ENCODE data around the gene GTSE1.
"Not testable (repeated sequence)": the region's sequence is repeated elsewhere in the genome, so short reads cannot be mapped to it uniquely, and the experiment has no call there.

Gene GTSE1, protein sequence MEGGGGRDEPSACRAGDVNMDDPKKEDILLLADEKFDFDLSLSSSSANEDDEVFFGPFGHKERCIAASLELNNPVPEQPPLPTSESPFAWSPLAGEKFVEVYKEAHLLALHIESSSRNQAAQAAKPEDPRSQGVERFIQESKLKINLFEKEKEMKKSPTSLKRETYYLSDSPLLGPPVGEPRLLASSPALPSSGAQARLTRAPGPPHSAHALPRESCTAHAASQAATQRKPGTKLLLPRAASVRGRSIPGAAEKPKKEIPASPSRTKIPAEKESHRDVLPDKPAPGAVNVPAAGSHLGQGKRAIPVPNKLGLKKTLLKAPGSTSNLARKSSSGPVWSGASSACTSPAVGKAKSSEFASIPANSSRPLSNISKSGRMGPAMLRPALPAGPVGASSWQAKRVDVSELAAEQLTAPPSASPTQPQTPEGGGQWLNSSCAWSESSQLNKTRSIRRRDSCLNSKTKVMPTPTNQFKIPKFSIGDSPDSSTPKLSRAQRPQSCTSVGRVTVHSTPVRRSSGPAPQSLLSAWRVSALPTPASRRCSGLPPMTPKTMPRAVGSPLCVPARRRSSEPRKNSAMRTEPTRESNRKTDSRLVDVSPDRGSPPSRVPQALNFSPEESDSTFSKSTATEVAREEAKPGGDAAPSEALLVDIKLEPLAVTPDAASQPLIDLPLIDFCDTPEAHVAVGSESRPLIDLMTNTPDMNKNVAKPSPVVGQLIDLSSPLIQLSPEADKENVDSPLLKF

DNA sequence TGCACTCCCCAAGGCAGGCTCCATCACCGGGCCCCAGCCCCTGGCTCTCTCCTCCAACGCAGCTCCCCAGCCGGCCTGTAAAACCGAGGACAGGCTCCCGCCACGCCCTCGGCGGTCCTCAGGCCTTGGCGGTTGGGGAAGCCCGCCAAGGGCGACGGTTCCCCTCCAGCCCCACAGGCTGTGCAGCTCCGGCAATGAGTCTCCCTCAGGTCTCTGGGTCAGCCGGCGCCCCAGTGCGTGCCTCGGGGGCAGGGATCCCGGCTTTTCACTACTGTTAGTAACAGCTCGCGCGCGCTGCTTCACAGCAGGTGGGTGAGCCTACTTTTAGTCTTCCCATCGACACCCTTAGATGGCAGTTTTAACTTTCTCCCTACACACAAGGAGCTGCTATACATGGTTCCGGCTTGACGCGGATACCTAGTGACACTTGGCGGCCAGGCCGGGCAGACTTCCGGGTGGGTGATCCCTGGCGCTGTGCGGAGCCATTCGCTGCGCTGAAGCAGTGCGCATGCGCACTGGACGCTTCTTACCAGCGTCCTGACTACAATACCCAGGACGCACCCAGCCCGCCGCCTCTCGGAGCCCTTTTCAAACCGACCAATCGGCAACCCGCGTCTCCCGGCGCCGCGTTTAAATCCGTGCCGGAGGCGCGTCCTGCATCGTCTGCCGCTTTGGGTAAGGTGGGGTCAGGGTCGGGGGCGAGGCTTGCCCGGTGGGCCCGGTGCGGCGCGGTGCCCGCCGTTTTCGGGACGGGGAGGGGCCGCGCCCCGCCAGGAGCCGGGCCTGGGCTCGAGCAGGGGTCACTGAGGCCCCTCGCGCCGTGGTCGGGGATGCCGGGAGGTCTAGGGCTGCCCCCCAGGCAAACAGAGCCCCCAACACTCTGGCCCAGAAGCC is at the start of gene GTSE1:
Gene GTSE1, plus strand, starts transcription at position 614 of the 894 bp plus-strand sequence. CDS start 531 bp downstream, outside the sequence.
- peak within 1 kb of the TSS; percentile 51 to 73 (median 66) for H3K4me3 ChIP-seq

DNA sequence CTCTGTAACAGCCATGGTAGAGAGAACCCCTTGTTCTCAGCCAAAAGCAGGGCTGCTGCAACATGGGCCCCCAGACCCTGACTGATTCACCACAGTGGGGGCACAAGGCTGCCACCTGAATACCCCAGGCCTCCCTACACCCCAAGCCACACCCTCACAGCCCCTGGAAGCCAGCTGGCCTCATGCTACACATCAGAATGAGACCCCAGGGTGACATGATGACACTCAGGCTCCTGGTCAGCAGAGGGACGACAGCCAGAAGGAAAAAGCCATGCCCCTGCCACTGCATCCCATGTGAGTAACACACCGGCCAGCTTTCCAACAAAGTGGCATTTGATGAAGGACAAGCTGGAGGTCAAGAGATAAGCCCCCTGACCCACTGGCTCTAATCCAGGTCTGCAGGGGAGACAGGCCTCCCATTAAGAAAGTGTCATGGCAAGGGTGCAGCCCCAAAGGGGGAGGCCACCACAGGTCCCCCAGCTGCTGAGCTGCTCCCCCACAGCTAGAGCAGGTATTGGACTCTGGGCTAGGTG is 49.2 kb upstream of the GTSE1 start:
- no peak overlapping the region for H3K27ac ChIP-seq
- H3K4me3 ChIP-seq, result no peak overlapping the region

More for the DNA sequence above, at the start of gene GTSE1:
- H3K27ac ChIP-seq, result peak within 1 kb of the TSS; percentile 14 to 97 (median 93)

DNA sequence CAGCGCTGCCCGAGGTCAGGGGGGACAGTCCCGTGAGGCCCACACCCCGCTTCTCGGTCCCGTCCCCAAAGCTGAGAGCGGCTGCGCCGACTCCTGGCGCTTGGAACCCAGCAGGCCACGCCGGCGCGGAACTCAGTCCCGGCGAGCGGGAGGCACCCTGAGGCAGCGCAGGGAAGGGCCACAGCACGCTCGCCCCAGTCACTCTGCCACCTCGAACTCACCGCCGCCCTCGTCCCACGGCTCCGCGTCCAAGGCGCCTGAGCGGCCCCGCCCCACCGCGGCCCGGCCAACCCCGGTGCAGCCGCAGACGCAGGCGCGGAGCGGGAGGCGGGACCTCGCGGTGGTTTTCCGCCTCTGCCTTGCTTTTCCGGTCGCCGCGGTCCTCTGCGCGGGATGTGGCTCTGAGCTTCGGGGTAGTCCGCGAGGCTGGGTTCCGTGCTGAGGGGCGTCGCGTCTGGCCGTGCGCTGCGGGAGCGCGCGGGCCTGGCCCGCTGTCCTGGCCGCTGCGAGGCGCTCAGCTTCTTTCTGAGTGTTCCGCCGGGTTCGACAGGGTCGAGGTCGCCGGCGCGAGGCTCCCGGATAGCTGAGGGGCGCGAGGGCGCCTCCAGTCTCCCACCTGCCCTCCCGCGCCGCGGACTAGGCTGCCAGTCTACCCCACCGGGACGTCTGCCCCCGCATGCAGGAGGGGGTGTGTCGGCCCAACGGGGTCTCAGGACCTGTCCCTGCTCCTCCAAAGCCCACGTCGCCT is 46.5 kb upstream of the GTSE1 start, which contains the start of gene CDPF1:
Gene CDPF1, minus strand, starts transcription at position 259 of the 748 bp plus-strand sequence. CDS start 2,009 bp downstream, outside the sequence.
- Histone ChIP-seq H3K27ac (peak within 1 kb of the TSS; percentile 69 to 95 (median 89)), H3K4me3 (peak within 1 kb of the TSS; percentile 65 to 90 (median 82))

DNA sequence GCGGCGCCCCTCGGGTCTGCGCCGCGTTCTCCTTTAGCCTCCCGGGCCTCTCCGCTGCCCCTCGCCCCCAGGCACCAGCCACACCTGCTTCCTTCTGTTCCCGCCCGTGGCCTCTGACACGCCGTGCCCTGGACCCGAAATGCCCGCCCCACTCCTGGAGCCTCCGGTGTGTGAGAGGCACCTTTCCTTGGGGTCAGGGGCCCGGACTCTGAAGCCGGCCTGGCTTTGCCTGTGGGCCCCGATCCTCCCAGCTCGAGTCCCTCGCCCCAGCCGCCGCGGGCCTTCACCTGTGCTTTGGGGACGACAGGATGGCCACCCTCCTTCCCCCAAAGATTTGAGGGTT is 45.9 kb upstream of the GTSE1 start:
- peak overlapping the region; percentile 65 to 90 (median 82) for H3K4me3 ChIP-seq
- H3K27ac ChIP-seq, result peak overlapping the region in 20 of 21 experiments; percentile 71 to 95 (median 90)

DNA sequence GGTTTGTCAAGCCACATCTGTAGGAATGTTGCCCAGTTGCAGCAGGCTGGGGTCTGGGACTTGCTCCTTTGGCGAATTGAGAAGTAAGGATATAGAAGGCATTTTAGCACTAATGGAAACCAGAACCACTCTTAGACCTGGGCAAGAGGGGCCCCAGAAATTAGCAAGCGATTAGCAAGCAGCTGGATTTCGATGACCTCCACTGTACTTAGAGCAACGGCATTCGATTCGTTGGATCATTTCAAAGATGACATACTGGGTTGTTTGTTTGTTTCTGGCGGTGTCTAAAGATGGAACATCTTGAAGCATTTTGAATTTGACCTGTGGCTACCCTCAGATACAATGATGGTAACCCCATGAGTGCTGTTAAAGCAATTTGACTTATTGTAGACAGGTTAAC is 45.4 kb upstream of the GTSE1 start:
- H3K4me3 ChIP-seq, result peak overlapping the region in 5 of 7 experiments; percentile 77 to 90 (median 82)
- peak overlapping the region in 8 of 21 experiments; percentile 71 to 95 (median 90) for H3K27ac ChIP-seq

DNA sequence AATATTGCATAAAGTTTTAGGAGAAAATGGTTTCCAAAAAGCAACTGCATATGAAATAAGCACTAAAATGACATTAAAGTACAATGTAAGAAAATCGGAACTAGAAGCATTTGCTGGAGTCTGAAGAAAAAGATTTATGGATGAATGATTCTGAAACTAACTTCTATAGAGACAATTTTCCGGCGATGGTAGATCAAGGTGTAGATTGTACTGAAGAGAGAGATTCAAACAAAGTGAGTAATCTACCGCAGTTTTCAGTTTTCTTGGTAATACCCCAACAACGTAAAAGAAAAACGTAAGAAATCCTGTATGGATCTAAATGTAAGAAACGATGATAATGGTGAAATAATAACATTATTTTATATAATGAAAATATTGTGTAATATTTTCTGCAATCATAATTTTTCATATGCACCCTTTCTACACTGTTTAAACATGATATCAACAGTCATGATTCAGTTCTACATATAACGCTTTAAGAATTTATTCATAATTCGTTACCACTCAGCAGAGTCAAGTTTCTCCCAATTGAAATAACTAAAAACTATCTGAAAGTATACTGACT is 44.8 kb upstream of the GTSE1 start:
- Histone ChIP-seq H3K4me3 (no peak overlapping the region), H3K27ac (no peak overlapping the region)

DNA sequence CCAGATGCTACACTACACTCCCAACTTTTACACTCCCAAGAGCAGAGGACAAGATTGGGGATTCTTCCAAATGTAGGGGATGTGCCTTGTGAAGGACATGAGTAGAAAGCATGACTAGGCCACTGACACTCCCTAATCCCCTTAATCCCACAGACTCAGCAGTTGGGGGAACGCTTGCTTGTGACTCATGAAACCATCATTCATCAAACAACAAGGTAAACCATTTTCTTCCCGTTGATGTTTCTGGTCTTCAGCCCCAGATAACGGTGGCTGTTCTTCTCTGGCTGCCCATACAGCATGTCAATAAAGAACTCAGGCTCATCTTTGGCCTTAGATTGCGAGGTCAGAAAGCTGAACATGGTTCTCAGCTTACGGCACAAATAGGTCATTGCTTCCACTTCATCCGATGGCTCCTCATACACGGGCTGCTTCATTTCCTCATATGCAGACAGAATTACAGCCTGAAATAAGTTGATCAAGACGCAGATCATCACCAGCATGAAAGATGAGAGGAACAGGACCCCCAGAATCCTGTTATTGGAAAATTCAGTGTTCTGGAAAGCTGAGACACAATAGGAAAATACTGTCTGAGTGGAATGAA is 40.2 kb upstream of the GTSE1 start:
- Histone ChIP-seq H3K27ac (no peak overlapping the region), H3K4me3 (no peak overlapping the region)

DNA sequence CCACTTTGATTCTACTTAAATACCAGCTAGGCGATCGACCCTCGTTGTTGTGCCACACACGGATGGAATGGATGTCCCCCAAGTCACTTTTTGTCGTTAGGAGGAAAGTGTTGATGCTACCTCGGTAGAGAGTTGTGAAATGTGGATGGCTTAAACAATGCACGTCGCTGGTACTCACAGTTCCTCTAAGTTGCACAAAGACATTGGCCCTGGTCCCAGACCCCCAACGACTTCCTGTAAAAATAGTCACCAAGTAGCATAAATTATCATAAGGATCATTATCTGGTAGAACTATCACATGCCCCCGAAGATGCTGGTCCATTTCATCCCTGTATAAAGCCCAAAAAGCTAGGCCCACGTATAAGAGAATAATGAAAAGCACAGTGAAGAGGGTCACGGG is 37.3 kb upstream of the GTSE1 start:
- Histone ChIP-seq H3K4me3 (no peak overlapping the region), H3K27ac (no peak overlapping the region)

DNA sequence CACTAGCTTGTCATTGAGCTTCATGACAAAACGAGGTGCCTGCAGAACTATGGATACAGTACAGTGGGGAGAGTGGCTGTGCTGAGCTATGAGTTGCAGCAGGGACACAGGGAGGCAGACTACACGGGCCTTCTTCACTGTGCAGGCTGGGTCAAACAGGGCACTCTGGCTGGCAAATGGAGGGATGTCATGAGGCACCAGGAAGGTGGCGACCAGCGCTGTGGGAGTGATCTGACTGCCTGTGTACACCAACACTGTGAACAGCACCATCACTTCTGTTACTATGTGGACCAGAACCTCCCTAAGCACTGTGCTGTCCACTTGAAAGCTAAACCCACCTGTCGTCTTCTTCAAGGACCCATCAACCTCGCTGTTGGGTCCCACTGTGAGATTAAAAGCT is 36.6 kb upstream of the GTSE1 start:
- no peak overlapping the region for H3K27ac ChIP-seq
- H3K4me3 ChIP-seq, result no peak overlapping the region

DNA sequence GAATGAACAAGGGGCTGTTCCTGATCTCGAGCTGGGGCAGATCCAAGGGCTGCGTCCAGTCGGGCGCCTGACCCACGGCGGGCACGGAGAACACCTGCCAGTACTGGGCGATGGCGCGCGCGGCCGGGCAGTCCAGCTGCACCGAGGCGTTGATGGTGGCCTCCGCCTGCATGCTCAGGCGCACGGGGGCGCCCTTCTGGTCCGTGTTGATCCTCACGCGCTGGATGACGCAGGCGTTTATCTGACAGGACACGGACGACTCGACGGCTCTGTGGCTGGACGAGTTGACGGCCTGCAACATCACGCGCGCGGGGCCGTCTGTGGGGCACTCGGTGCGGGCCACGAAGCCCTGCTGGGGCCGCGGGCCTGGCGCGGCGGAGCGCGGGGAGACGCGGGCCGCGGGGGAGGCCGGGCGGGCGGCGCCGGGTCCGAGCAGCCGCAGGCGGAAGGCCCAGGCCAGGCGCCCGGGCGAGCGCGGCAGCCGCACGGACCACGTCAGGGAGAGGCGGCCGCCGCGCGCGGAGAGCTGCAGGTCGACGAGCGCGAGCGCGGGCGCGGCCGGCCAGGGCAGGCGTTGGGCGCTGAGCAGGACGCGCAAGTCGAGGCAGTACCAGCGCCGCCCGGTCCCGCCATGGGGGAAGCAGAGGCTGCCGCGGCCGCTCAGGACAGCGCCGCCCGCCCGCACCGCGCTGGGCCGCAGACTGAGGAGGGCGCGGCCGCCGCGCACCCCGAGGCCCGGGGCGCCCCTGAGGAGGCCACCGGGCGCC is 34.0 kb upstream of the GTSE1 start:
- H3K4me3 ChIP-seq, result peak overlapping the region in 3 of 7 experiments; percentile 9 to 33 (median 11)
- no peak overlapping the region for H3K27ac ChIP-seq

DNA sequence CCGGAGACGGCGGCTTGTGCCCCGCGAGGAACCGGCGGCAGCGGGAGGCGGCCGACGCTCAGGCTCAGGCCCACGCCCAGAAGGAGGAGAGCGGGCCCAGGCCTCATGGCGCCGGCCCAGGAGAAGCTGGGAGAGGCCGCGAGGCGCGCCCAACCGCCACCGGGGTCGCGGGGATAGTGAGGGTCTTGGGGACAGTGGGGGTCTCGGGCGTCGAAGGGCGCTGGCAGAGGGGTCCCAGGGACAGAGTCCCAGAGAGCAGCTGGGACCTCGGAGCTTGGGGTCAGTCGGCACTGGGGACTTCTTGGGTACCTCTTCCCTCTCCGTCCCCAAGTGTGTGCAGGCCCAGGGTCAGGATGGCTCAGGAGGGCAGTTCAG is 33.5 kb upstream of the GTSE1 start, which contains the start of gene PKDREJ:
Gene PKDREJ, minus strand, starts transcription at position 128 of the 375 bp plus-strand sequence. Its CDS starts 21 bp downstream, at position 107.
- peak within 1 kb of the TSS in 3 of 7 experiments; percentile 9 to 33 (median 11) for H3K4me3 ChIP-seq

DNA sequence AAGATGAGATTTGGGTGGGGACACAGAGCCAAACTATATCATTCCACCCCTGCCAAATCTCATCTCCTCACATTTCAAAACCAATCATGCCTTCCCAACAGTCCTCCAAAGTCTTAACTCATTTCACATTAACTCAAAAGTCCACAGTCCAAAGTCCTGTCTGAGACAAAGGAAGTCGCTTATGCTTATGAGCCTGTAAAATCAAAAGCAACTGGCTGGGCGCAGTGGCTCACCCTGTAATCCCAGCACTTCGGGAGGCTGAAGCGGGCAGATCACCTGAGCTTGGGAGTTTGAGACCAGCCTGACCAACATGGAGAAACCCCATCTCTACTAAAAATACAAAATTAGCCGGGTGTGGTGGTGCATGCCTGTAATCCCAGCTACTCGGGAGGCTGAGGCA is 32.1 kb upstream of the GTSE1 start:
- H3K4me3 ChIP-seq, H3K27ac ChIP-seq: not testable (repeated sequence)

More for the DNA sequence above, 33.5 kb upstream of the GTSE1 start, which contains the start of gene PKDREJ:
- H3K27ac ChIP-seq, result no peak within 1 kb of the TSS

DNA sequence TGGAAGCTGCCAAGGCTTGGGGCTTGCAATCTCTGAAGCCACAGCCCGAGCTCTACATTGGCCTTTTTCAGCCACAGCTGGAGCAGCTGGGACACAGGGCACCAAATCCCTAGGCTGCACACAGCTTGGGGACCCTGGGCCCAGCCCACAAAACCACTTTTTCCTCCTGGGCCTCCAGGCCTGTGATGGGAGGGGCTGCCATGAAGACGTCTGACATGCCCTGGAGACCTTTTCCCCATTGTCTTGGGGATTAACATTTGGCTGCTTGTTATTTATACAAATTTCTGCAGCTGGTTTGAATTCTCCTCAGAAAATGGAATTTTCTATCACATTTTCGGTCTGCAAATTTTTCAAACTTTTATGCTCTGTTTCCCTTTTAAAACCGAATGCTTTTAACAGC is 31.0 kb upstream of the GTSE1 start:
- H3K4me3 ChIP-seq, H3K27ac ChIP-seq: not testable (repeated sequence)

DNA sequence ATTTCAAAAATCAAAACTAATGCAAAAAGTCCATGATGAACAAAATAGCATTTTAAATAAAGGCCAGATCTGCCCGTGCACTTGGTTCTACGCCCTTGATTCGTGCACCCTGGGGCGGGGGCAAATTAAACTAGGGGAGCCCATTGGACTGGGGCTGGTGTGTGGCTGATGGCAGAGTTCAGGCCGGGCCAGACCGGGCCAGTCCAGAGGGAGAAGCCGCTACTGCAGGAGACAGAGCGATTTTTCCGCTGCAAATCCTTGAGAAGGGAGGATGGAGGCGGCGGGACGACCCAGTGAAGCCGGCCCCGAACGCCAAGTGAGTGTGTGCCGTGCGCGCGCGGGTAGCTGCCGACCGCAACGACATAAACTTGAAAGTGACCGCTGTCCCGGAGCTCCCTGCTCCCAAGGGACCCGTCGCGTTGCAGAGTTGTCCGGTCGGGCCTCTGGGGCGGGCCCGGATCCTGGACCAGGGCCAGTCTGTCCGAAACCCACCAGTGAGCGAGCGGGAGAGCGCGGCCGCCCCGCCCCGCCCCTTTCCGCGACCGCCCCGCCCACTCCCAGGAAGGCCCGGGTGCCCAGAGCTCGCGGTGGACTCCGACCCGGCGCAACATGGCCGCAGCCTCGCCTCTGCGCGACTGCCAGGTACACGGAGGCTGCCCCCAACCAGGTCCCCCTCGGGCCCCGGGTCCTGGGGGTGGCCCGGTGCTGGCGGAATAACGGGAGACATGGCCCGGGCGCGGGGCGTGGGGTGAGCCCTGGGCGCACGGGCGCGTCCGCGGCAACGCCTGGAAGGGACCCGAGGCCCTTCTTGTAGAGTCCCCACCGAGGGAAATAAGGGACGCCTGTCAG is 29.0 kb upstream of the GTSE1 start, which contains the start of gene TTC38:
Gene TTC38, plus strand, starts transcription at position 578 of the 849 bp plus-strand sequence. Its CDS starts 32 bp downstream, at position 610.
- peak within 1 kb of the TSS in 20 of 21 experiments; percentile 27 to 89 (median 74) for H3K27ac ChIP-seq
- peak within 1 kb of the TSS; percentile 54 to 85 (median 62) for H3K4me3 ChIP-seq

DNA sequence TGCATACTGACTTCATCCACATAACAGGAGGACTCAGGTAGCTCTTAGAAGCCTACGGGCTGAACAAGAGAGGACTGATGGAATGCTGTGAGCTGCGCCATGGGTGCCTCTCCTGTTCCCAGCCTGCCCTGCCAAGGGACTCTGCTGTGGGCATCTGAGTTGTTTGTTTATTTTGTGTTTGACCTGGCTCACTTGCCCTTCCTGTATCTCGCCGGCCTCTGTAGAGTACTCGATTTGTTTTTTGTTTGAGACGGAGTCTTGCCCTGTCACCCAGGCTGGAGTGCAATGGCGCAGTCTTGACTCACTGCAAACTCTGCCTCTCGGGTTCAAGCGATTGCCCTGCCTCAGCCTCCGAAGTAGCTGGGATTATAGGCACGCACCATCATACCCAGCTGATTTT is 27.1 kb upstream of the GTSE1 start:
- H3K4me3 ChIP-seq, result no peak overlapping the region
- H3K27ac ChIP-seq, result no peak overlapping the region

DNA sequence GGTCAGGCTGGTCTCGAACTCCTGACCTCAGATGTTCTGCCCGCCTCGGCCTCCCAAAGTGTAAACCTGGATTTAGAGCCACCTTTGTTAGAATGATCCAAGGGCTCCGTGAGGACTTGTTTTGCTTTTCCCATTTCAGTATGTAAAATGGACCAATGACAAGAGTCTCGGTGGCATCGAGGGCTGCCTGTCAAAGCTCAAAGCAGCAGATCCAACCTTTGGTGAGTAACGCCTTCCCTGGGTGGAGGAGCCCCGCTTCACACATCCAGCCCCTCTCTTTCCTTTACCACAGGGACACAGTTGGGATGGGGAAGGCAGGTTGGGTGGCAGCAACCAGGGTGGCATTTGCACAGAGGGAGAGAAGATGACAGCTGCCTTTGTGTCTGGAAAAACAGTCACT is 24.5 kb upstream of the GTSE1 start:
- Histone ChIP-seq H3K27ac (no peak overlapping the region), H3K4me3 (no peak overlapping the region)
